ENCODE data around the gene CCDC33. TPM values are rescaled to one million over a fixed set of nuclear protein-coding genes. Genes with fewer than 3 reads are reported as not detected.
"Not testable (repeated sequence)": the region's sequence is repeated elsewhere in the genome, so short reads cannot be mapped to it uniquely, and the experiment has no call there.

CCDC33 gene
- total RNA-seq, 1 experiment from 2014 or later = 10.6 TPM

- Mint-ChIP-seq H3K36me3 (peaks cover 30% of the 10 kb centered on the region), H3K9me3 (peaks cover 31% of the 10 kb centered on the region), H3K4me1 (peaks cover 26% of the 10 kb centered on the region), H3K27me3 (ENCODE audit: low read depth) (peaks cover 5% of the 10 kb centered on the region; the same call in 1 of the 2 replicates), H3K4me3 (no peak overlapping the region), H3K27ac (peak overlapping the region; percentile 83)
- TF ChIP-seq NR3C1 (CRISPR knock-in tag; conservative IDR thresholded peaks at IDR 0.05; ENCODE audit: low read depth) (no peak), ELF4 (CRISPR knock-in tag; IDR thresholded peaks at IDR 0.05; ENCODE audit: low read depth) (no peak), ATF1 (CRISPR knock-in tag; IDR thresholded peaks at IDR 0.05) (no peak), CREM (CRISPR knock-in tag; IDR thresholded peaks at IDR 0.05) (no peak)
- TF ChIP-seq, protein P1, sequence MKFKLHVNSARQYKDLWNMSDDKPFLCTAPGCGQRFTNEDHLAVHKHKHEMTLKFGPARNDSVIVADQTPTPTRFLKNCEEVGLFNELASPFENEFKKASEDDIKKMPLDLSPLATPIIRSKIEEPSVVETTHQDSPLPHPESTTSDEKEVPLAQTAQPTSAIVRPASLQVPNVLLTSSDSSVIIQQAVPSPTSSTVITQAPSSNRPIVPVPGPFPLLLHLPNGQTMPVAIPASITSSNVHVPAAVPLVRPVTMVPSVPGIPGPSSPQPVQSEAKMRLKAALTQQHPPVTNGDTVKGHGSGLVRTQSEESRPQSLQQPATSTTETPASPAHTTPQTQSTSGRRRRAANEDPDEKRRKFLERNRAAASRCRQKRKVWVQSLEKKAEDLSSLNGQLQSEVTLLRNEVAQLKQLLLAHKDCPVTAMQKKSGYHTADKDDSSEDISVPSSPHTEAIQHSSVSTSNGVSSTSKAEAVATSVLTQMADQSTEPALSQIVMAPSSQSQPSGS (CRISPR knock-in tag; IDR thresholded peaks at IDR 0.05; ENCODE audit: borderline replicate concordance, low read depth) = no peak
- ChIA-PET POLR2A (no interaction called here), CTCF (interaction anchor here (1.1 to 1.6 kb wide), 4 partner anchors 16 to 40 kb away, joined by 3 to 7 read pairs (median 3); no protein-coding TSS in a partner anchor)
- no peak for ATAC-seq
- peak; percentile 1 for DNase-seq (ENCODE audit: low spot score)
Measured at GRCh38 chr15:74351670-74352069, 115.5 kb downstream of the CCDC33 start.

DNA sequence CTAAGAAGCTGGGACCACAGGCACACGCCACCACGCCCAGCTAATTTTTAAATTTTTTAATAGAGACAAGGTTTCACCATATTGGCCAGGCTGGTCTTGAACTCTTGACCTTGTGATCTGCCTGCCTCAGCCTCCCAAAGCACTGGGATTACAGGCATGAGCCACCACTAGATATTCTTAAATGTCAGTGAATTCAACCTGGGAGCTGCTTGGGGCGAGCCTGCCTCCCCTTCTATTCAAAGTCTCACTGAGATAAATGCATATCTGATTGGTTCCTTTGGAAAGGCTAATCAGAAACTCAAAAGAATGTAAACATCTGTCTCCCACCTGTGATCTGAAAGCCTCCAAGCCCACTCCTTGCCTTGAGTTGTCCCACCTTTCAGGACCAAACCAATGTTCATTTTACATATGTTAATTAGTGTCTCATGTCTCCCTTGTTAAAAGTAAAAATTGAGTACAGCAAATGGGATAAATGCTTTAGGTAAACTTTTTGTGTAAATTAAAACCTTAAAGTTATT is 116.3 kb downstream of the CCDC33 start:
- Mint-ChIP-seq H3K36me3 (peaks cover 30% of the 10 kb centered on the region), H3K27me3 (ENCODE audit: low read depth) (peaks cover 5% of the 10 kb centered on the region; the same call in 1 of the 2 replicates), H3K9me3 (peaks cover 31% of the 10 kb centered on the region), H3K4me1 (peaks cover 26% of the 10 kb centered on the region), H3K4me3 (no peak overlapping the region), H3K27ac (no peak overlapping the region)
- CTCF ChIA-PET = interaction anchor here (1.0 kb wide), 1 partner anchor 32 kb away, joined by 5 read pairs; no protein-coding TSS in a partner anchor
- peak; percentile 69 for ATAC-seq
- TF ChIP-seq ARID4B (CRISPR knock-in tag; IDR thresholded peaks at IDR 0.05; ENCODE audit: borderline replicate concordance) (no peak), ZNF317 (CRISPR knock-in tag; IDR thresholded peaks at IDR 0.05; ENCODE audit: borderline replicate concordance, low read depth) (no peak), TEAD4 (CRISPR knock-in tag; IDR thresholded peaks at IDR 0.05) (no peak), CDX4 (CRISPR knock-in tag; IDR thresholded peaks at IDR 0.05; ENCODE audit: borderline replicate concordance) (no peak), ZNF671 (CRISPR knock-in tag; IDR thresholded peaks at IDR 0.05) (no peak), MAX (CRISPR knock-in tag; IDR thresholded peaks at IDR 0.05) (no peak), SP1 (CRISPR knock-in tag; conservative IDR thresholded peaks at IDR 0.05) (no peak), ZNF121 (CRISPR knock-in tag; IDR thresholded peaks at IDR 0.05) (no peak)
- TF ChIP-seq, protein P2, sequence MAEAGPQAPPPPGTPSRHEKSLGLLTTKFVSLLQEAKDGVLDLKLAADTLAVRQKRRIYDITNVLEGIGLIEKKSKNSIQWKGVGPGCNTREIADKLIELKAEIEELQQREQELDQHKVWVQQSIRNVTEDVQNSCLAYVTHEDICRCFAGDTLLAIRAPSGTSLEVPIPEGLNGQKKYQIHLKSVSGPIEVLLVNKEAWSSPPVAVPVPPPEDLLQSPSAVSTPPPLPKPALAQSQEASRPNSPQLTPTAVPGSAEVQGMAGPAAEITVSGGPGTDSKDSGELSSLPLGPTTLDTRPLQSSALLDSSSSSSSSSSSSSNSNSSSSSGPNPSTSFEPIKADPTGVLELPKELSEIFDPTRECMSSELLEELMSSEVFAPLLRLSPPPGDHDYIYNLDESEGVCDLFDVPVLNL (CRISPR knock-in tag; IDR thresholded peaks at IDR 0.05; ENCODE audit: borderline replicate concordance, low read depth) = no peak
- TF ChIP-seq, protein P3, sequence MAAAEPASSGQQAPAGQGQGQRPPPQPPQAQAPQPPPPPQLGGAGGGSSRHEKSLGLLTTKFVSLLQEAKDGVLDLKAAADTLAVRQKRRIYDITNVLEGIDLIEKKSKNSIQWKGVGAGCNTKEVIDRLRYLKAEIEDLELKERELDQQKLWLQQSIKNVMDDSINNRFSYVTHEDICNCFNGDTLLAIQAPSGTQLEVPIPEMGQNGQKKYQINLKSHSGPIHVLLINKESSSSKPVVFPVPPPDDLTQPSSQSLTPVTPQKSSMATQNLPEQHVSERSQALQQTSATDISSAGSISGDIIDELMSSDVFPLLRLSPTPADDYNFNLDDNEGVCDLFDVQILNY (CRISPR knock-in tag; IDR thresholded peaks at IDR 0.05) = no peak
- DNase-seq (ENCODE audit: low spot score) = peak; percentile 11
- POLR2A ChIA-PET = no interaction called here

DNA sequence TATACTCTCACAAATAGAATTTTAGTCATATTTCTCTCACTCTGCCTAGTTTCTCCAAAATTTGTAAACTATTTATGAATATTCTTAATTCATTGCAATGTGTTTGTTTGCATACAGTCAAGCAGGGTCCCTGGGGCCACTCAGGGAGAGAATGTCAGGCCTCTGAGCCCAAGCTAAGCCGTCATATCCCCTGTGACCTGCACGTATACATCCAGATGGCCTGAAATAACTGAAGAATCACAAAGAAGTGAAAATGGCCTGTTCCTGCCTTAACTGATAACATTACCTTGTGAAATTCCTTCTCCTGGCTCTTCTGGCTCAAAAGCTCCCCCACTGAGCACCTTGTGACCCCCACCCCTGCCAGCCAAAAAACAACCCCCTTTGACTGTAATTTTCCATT is 117.9 kb downstream of the CCDC33 start:
- POLR2A ChIA-PET; H3K27me3 Mint-ChIP-seq (ENCODE audit: low read depth): not testable (repeated sequence)
- DNase-seq (ENCODE audit: low spot score) = peak; percentile 3

DNA sequence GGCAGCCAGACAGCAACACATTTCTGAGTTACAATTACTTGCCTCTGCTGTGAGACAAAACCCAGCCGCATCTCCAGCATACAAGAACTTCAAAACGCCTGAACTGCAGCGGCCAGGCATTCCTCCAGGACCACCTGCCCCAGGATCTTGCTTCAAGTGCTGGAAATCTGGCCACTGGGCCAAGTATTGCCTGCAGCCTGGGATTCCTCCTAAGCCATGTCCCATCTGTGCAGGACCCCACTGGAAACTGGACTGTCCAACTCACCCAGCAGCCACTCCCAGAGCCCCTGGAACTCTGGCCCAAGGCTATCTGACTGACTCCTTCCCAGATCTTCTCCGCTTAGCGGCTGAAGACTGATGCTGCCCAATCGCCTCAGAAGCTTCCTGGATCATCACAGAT is 119.9 kb downstream of the CCDC33 start:
- CTCF ChIA-PET; ATAC-seq; H3K4me3 Mint-ChIP-seq; POLR2A ChIA-PET; H3K27me3 Mint-ChIP-seq (ENCODE audit: low read depth); H3K27ac Mint-ChIP-seq: not testable (repeated sequence)
- Mint-ChIP-seq H3K36me3 (peaks cover 30% of the 10 kb centered on the region), H3K9me3 (peaks cover 31% of the 10 kb centered on the region), H3K4me1 (peaks cover 17% of the 10 kb centered on the region)
- peak; percentile 5 for DNase-seq (ENCODE audit: low spot score)

More for the DNA sequence above, 117.9 kb downstream of the CCDC33 start:
- ATAC-seq, H3K4me3 Mint-ChIP-seq, H3K27ac Mint-ChIP-seq, CTCF ChIA-PET: not testable (repeated sequence)
- H3K9me3 Mint-ChIP-seq = peaks cover 31% of the 10 kb centered on the region
- peaks cover 26% of the 10 kb centered on the region for H3K4me1 Mint-ChIP-seq
- peaks cover 30% of the 10 kb centered on the region for H3K36me3 Mint-ChIP-seq

- POLR2A ChIA-PET = not testable (repeated sequence)
Measured at GRCh38 chr15:74357514-74357913, 121.4 kb downstream of the CCDC33 start.

More at GRCh38 chr15:74357514-74357913, 121.4 kb downstream of the CCDC33 start:
- peak; percentile 1 for DNase-seq (ENCODE audit: low spot score)
- H3K27me3 Mint-ChIP-seq (ENCODE audit: low read depth); ATAC-seq; H3K27ac Mint-ChIP-seq; H3K4me3 Mint-ChIP-seq; H3K4me1 Mint-ChIP-seq: not testable (repeated sequence)
- Mint-ChIP-seq H3K9me3 (peaks cover 30% of the 10 kb centered on the region), H3K36me3 (peaks cover 29% of the 10 kb centered on the region)
- CTCF ChIA-PET = interaction anchor here (1.0 to 1.6 kb wide), 3 partner anchors 17 to 35 kb away, joined by 3 to 4 read pairs (median 3); no protein-coding TSS in a partner anchor

All from WTC11 (cell line).